Natural killer cell (primary cell): Measurements from ENCODE around the gene SLC9A8. TPM values are rescaled to one million over a fixed set of nuclear protein-coding genes. Genes with fewer than 3 reads are reported as not detected.
A peak's percentile ranks its signal among the peaks of the same experiment; 100 is the strongest.

Experiments used
- ATAC-seq, 3 donors: fragments of 150-1000 bp in 2 of 3; fragments of 200-7000 bp in 1 of 3; cut with Tn5 transposase; 1 replicate in 1 of 3; 2 replicates in 2 of 3; pipeline ENCODE4 v1.10.0; 2021; ENCODE audit warnings: mild to moderate bottlenecking in 2 of 3, moderate library complexity in 2 of 3
- DNase-seq, 2 donors: peaks; one replicate each; pipeline versions ENCODE4 v3.0.0 to v3.0.0-alpha.2; 2013 to 2021; ENCODE audit warnings: mixed read lengths in 1 of 2
- H3K27ac ChIP-seq: one replicate; pipeline ENCODE4 v1.5.1; 2013; ENCODE audit warnings: mild to moderate bottlenecking, low read length
- H3K27me3 ChIP-seq: one replicate; pipeline ENCODE4 v1.6.1; 2013; ENCODE audit warnings: low read length; ENCODE audit not compliant: control insufficient read depth, insufficient read depth
- H3K36me3 ChIP-seq: one replicate; pipeline ENCODE4 v1.6.1; 2013; ENCODE audit warnings: low read length; ENCODE audit not compliant: control insufficient read depth, insufficient read depth
- H3K4me1 ChIP-seq: one replicate; pipeline ENCODE4 v1.6.1; 2013; ENCODE audit warnings: low read length; ENCODE audit not compliant: control insufficient read depth, insufficient read depth
- H3K4me3 ChIP-seq: one replicate; pipeline ENCODE4 v1.5.1; 2013; ENCODE audit warnings: low read length
- H3K9me3 ChIP-seq: one replicate; pipeline ENCODE4 v1.6.1; 2013; ENCODE audit warnings: low read length; ENCODE audit not compliant: control insufficient read depth, insufficient read depth
- H3K27ac Mint-ChIP-seq, 2 donors: one replicate each; pipeline ENCODE4 v1.8.0; 2022; ENCODE audit warnings: mild to moderate bottlenecking in 2 of 2, mixed read lengths in 2 of 2, moderate library complexity in 1 of 2
- H3K27me3 Mint-ChIP-seq, 2 donors: one replicate each; pipeline ENCODE4 v1.8.0; 2022; ENCODE audit warnings: low read depth in 2 of 2, mixed read lengths in 2 of 2
- H3K36me3 Mint-ChIP-seq: one replicate; pipeline ENCODE4 v1.8.0; 2022; ENCODE audit warnings: mixed read lengths
- H3K4me1 Mint-ChIP-seq, 2 donors: one replicate each; pipeline ENCODE4 v1.8.0; 2022; ENCODE audit warnings: mixed read lengths in 2 of 2
- H3K4me3 Mint-ChIP-seq: one replicate; pipeline ENCODE4 v1.8.0; 2022; ENCODE audit warnings: mild to moderate bottlenecking, moderate library complexity, mixed read lengths
- H3K9me3 Mint-ChIP-seq, 2 donors: one replicate each; pipeline ENCODE4 v1.8.0; 2022; ENCODE audit warnings: mixed read lengths in 2 of 2
- CTCF ChIP-seq: fragments of 200-600 bp; IDR thresholded peaks from one replicate; pipeline ENCODE4 v1.8.0; 2022; ENCODE audit warnings: antibody characterized with exemption
- WGBS: methylation state at CpG from one replicate; pipeline ENCODE4 v1.1.7; 2013; ENCODE audit warnings: missing lambda C conversion rate; ENCODE audit not compliant: insufficient coverage; 5-methylcytosine and 5-hydroxymethylcytosine counted together
- intact Hi-C: fragments of 100-400 bp; cut with micrococcal nuclease; formaldehyde crosslinking; loops from one replicate; pipeline ENCODE4 v1.14.2; 2022
- total RNA-seq, 4 donors: library from RNA; stranded (reverse); fragments of 120-200 nt in 1 of 4; gene quantifications; one replicate each; pipeline versions ENCODE4 v1.2.3 to v1.2.4, GENCODE V29; 2013 to 2022

The SLC9A8 gene
- total RNA-seq, 3 donors from 2014 or later (not counting 1 experiment from before 2014, with no cell fraction given), result 54.5 to 68.7 (median 58.8) TPM

- H3K27ac Mint-ChIP-seq, result peak overlapping the region in 1 of 2 donors; percentile 42
- H3K4me3 ChIP-seq, result no peak overlapping the region
- H3K36me3 ChIP-seq, result peaks cover 45% of the 10 kb centered on the region
- no peak overlapping the region for H3K27ac ChIP-seq
- WGBS, result 92% methylated on average over 32 of the region's 32 CpGs
- ATAC-seq (no peak), DNase-seq (no peak)
- intact Hi-C loops, result loop anchor here (1.0 kb wide), 1 partner anchor 276 kb away; no protein-coding TSS in a partner anchor
- H3K4me1 ChIP-seq, result peaks cover 5% of the 10 kb centered on the region
- no peaks in the 10 kb centered on the region for H3K9me3 ChIP-seq
- H3K4me3 Mint-ChIP-seq, result no peak overlapping the region
- peaks cover 5 to 11% of the 10 kb centered on the region in 2 donors for H3K4me1 Mint-ChIP-seq
- H3K9me3 Mint-ChIP-seq, result no peaks in the 10 kb centered on the region
- H3K36me3 Mint-ChIP-seq, result no peaks in the 10 kb centered on the region
- no peaks in the 10 kb centered on the region for H3K27me3 Mint-ChIP-seq
- no peak for TF ChIP-seq CTCF
- no peaks in the 10 kb centered on the region for H3K27me3 ChIP-seq
Observed at GRCh38 chr20:49887251-49888211, 74.9 kb downstream of the SLC9A8 start.

DNA sequence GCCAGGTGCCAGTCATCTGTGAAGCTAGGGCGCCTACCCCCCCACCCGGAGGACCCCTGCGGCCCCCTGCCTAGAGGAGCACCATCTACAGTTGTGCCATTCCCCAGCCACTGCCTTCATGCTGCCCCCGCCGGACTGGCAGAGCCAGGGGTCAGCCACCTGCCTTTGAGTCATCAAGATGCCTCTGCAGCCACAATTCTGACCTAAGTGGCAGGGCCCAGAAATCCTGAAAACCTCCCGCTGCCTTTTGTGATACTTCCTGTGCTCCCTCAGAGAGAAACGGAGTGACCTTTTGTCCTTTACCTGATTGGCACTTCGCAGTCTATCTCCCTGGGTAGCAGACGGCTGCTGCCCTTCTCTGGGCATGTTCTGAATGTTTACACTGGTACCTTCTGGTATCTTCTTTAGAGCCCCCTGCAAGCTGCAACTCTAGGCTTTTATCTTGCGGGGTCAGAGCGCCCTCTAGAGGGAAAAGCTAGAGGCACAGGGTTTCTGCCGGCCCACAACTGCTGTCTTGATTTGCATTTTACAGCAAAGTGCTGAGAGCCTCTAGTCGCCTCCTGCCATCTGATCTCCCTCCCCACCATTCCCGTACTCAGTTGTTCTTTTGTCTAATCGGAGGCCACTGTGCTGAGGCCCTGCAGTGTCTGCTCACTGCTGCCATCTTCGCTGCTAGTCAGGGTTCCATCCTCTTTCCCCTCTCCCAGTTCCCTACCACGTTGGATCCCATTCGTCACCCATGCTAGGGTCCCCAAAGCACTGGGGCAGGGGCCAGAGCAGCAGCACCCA, 75.8 kb downstream of the SLC9A8 start:
- H3K4me1 ChIP-seq, result peaks cover 14% of the 10 kb centered on the region
- Mint-ChIP-seq H3K36me3 (no peaks in the 10 kb centered on the region), H3K4me3 (no peak overlapping the region), H3K27me3 (no peaks in the 10 kb centered on the region), H3K4me1 (peaks cover 5 to 11% of the 10 kb centered on the region in 2 donors), H3K9me3 (no peaks in the 10 kb centered on the region), H3K27ac (peak overlapping the region; percentile 69 to 70)
- DNase-seq (peak in 1 of 2 donors; percentile 75), ATAC-seq (peak in 2 of 3 donors; percentile 57 to 59)
- no peaks in the 10 kb centered on the region for H3K9me3 ChIP-seq
- peak; percentile 71 for TF ChIP-seq CTCF
- no peaks in the 10 kb centered on the region for H3K27me3 ChIP-seq
- H3K36me3 ChIP-seq, result peaks cover 42% of the 10 kb centered on the region
- no peak overlapping the region for H3K27ac ChIP-seq
- intact Hi-C loops, result loop anchor here (1.0 kb wide), 1 partner anchor 277 kb away; no protein-coding TSS in a partner anchor
- no peak overlapping the region for H3K4me3 ChIP-seq
- WGBS, result 82% methylated on average over 18 of the region's 18 CpGs

DNA sequence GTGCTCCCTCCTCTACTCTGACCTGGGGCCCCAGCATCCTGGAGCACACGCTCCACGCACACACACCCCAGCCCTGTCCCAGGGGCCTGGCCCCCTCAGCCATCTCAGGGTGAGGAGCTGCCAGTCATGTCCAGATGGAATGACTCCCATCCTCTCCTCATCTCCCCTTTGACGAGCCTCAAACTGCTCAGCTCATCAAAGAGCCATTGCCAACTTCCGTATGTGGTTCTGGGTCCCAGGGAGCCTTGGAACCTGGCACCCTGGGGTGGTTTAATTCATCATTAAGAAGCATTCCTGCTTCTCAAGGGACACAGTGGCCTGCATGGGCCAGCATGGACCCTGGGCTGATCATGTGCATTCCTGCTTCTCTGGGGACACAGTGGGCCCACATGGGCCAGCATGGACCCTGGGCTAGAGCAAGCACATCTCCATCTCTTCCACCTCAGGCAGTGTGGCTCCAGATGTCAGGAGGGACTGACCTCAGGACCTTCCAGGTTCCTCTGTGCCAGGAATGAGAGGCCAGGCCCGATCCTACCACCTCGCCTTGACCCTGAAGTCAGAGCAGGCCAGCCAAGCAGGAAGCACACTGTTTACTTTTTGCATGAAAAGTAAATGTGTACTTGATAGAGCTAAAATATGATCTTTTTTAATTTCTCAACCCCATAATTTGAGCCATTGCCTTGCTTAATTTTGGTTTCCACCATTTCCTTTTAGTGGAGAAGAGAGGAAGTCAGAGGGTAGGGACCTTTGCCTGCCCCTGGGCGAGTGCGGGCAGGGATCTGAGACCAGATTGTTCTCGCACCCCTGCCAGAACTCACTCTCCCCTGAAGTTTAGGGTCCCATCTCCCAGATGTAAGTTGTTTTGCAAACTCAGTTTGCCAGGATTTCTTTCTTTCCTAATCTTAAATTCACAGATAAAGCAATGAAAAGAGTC, 76.6 kb downstream of the SLC9A8 start:
- TF ChIP-seq CTCF, result no peak
- no peaks in the 10 kb centered on the region for H3K9me3 Mint-ChIP-seq
- peaks cover 18% of the 10 kb centered on the region for H3K4me1 ChIP-seq
- H3K27me3 ChIP-seq, result no peaks in the 10 kb centered on the region
- no peak for DNase-seq
- no peaks in the 10 kb centered on the region for H3K27me3 Mint-ChIP-seq
- peak overlapping the region; percentile 6 for H3K4me3 Mint-ChIP-seq
- H3K36me3 Mint-ChIP-seq, result no peaks in the 10 kb centered on the region
- peak overlapping the region; percentile 69 to 70 for H3K27ac Mint-ChIP-seq
- no peak for ATAC-seq
- peaks cover 35% of the 10 kb centered on the region for H3K36me3 ChIP-seq
- intact Hi-C loops, result no loop called here
- peaks cover 5 to 11% of the 10 kb centered on the region in 2 donors for H3K4me1 Mint-ChIP-seq
- WGBS, result 78% methylated on average over 9 of the region's 9 CpGs
- H3K27ac ChIP-seq, result no peak overlapping the region
- no peak overlapping the region for H3K4me3 ChIP-seq
- H3K9me3 ChIP-seq, result no peaks in the 10 kb centered on the region
